SHP77 (cell line): ENCODE measurements around the gene C19orf67.
A peak's percentile ranks its signal among the peaks of the same experiment; 100 is the strongest.

Experiments used
- DNase-seq, 2 experiments: peaks; one replicate each; lab custom pipeline; 2025; lab: John Stamatoyannopoulos, UW

C19orf67 gene

DNA sequence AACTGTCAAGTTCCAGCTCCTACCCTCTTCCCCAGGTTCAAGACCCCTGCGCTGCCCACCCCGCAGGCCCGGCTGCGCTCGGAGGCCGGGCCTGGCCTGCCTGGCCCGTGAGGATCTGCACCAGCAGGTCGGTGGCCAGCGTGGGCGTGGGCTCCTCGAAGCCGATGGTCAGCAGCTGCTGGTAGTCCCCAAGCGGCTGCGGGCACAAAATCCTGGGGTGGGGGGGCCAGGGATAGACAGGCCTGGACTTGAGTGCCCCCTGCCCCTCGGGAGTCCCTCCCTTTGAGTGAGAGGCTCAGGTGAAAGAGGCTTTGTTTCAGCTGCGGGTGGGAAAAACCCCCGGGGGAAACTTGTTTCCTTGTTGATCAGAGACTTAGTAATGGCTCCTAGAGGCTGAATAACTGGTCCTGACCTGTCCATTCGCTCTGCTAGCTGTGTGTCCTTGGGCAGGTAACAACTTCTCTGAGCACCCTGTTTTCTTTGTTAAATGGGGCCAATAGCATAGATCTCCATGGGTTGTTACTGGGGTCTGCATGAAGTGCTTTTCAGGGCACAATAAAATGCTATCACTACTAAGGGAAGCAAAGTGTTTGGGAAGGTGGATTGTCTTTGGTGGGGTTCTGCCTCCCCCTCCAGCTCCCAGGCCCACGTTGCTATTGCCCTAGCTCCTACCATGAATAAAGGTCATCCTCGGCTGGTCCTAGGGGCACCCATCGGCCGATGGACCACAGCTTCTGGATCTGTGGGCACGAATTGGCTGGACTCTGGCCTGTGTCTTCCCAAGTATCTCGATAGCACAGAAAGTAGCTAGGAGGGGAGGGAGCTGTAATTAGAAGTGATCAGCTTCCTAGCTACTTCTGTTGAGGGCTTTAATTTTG lies 3.5 kb downstream of the C19orf67 start:
- DNase-seq, result no peak

DNA sequence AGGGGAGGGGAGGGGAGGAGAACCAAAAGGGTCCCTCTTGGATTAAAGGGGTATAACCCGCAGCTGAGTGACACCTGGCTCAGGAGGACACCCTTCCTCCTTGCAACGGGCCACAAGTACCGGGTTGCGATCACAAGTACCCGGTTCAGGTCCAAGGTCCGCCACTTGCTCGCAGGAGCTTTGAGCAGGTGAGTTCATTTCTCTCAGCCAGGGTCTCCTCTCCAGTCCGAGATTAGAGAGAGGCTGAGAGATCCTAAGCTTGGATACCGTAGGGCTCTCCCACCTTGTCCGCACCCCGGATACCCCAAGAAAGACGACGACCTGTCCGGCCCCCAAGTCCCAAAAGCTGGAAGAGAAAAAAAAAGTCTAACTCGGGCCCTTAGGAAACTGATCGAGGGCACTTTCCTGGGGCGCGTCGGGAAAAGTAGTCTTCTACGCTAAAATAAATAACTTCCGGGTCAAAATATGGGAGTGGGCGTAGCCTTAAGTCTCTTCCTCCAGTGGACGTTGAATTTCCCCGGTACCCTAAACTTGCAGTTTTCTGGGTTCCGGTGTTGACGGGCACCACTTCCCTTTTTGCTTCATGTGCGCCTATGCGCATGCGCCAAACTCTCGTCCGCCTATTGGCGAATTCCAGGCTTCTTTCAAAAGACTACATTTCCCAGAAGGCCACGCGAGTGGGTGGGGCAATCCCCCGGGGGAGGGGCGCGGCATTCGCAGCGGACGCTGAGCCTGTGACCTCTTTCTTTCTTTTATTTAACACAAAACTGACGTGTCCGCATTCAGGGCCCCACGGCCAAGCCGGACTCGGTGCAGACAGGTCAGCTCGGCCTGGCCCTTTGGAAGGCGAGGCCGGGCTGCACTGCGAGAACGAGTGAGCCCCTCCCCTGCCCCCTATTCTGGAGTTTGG lies 4.4 kb downstream of the C19orf67 start:
- peak; percentile 98 for DNase-seq

DNA sequence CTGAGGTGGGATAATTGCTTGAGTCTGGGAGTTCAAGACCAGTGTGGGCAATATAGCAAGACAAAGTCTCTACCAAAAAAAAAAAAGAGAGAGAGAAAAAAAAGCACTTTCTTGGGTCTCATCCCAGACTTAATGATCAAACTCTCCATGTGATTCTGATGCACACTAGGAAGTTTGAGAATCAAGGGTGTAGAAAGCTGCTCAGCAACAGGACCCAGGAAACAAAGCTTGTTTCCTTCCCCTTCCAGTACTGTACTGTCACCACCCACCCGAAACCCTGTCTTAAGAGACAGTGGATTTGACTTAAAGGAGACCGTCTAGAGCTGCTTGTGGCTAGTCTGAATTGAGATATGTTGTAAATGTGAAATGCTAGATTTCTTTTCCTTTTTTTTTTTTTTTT lies 7.2 kb downstream of the C19orf67 start:
- no peak for DNase-seq

DNA sequence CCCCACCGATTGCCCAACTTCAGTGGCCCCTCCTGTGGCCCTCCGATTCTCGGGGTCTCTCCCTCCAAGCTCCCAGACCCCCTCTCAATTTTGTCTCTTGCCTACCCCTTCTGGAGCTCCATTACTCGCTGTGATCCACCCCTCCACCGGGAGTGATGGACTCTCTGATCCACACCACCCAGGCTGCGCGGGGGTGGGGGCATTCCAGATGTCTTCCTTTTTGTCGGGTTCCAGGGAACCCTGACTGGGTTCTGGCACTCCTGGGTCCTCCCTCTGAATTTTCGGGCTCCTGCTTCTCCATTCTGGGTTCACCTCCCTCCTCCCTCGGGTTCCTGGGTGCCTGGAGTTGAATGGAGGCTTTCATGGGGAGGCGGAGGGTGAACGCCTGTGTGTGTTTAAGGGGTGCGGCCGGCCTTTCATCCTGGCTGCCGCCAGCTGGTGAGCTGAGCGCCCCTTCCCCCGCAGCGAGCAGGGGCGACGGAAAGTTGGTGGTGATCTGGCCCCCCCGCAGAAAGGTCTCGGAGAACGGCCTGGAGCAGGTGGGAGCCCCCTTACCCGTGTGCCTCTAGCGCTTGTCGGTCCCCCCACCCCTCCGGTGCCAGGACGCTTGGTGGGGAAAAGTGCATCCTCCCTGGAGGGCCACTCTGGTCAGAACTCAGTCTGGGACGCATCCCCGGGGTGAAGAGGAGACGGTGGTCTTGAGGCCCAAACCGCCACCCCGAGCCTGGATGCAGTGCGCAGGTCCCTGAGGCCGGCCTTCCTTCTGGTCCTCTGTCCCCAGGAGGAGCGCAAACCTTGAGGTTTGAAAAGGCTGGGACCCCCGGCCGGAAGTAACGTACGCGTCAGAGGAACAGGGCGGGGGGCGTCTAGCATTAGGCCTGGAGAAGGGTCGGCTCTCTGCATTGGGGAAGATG lies 11.4 kb downstream of the C19orf67 start:
- DNase-seq, result no peak

DNA sequence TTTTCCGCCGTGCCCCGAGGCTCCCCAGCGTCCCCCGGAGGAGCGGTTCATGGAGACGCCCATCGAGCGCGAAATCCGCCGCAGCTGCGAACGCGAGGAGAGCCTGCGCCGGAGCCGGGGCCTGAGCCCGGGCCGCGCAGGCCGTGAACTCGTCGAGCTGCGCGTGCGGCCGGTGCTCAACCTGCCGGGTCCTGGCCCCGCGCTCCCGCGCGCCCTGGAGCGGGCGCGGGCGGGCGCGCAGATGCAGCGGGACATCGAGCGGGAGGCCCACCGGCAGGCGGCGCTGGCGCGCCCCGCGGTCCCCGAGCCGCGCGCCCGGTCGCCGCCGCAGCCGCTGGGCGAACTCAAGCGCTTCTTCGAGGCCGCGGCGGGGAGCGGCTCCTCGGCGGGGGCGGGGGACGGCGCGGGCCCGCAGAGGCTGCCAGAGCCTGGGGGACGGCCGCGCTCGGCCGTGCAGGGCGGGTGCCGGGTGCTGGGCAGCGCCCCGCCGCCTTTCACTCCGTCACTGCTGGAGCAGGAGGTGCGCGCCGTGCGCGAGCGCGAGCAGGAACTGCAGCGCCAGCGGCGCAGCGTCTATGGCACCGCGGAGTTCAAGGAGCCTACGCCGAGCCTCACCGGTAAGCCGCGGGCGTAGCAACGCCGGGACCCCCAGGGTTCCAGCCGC lies 12.2 kb downstream of the C19orf67 start:
- peak; percentile 57 to 81 for DNase-seq

DNA sequence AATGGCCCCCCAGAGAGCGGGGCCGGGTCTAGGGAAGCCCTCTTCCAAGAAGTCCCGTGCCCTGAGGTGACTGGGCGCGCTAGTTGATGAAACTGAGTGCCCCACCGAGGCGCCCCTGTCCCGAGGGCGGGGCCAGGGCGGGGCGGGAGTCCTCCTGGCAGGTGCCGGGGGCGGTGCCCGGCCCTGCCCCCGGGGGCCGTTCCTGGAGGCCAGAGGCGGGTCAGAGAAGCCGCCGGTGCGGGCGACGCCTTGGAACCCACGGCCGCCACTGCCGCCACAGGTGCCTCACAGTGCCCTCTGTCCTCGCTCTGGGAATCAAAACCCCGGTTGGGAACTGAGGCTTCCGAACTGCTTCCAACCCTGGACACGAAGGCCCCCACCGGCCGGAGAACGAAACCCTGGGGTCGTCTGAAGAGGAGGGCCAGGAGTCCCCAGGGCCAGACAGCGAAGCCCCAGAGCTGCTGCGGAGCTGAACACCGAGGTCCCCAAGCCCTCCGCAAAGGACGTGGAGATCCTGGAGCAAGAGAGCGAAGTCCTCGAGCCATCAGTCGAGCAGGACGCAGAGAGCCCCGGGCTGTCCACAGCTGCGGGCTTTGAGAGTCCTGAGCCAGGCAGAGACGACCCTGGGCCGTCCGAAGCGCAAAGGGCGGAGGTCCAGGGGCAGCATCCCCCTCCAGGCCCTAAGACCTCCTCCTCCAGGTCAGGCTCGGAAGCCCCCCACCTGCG lies 12.9 kb downstream of the C19orf67 start, which contains the start of gene MISP3:
Gene MISP3, plus strand, starts transcription at position 252 of the 726 bp plus-strand sequence. CDS start 524 bp downstream, outside the sequence.
- DNase-seq, result peak; percentile 61 to 64

DNA sequence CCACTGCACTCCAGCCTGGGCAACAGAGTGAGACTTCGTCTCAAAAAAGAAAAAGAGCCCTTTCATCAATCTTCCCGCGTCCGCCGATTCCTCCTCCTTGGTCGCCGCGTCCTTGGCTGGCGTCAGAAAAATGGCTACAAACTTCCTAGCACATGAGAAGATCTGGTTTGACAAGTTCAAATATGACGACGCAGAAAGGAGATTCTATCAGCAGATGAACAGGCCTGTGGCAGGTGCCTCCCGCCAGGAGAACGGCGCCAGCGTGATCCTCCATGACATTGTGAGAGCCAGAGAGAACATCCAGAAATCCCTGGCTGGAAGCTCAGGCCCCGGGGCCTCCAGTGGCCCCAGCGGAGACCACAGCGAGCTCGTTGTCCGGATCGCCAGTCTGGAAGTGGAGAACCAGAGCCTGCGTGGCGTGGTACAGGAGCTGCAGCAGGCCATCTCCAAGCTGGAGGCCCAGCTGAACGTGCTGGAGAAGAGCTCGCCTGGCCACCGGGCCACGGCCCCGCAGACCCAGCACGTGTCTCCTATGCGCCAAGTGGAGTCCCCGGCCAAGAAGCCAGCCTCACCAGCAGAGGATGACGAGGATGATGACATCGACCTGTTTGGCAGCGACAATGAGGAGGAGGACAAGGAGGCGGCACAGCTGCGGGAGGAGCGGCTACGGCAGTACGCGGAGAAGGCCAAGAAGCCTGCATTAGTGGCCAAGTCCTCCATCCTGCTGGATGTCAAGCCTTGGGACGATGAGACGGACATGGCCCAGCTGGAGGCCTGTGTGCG lies 15.1 kb downstream of the C19orf67 start:
- no peak for DNase-seq

DNA sequence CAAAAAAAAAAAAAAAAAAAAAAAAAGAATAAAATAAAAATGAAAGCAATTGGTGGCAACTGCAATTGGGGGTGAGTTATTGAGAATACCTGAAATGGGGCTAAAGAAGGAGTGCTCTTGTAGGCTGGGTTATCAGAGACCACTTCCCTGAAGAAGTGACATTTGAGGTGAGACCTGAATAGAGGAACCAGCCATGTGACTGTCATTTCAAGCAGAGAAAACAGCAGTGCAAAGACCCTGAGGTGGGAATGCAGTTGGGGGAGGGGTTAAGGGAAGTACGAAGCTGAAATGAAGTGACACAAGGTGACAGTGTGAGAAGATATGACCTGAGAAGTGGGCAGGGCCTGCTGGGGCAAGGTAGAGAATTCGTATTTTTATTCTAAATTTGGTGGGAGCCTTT lies 19.4 kb downstream of the C19orf67 start:
- no peak for DNase-seq

DNA sequence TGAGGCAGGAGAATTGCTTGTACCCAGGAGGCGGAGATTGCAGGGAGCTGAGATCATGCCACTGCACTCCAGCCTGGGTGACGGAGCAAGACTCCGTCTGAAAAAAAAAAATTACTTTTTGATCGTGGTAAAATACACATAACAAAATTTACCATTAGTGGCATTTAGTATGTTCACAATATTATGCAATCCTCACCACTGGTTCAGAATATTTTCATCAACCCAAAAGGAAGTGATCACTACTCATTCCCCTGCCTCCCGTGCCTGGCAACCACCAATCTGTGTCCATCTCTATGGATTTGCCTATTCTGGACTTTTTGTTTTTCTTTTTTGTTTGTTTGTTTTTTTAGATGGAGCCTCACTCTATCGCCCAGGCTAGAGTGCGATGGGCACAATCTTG lies 22.5 kb downstream of the C19orf67 start:
- DNase-seq, result no peak

DNA sequence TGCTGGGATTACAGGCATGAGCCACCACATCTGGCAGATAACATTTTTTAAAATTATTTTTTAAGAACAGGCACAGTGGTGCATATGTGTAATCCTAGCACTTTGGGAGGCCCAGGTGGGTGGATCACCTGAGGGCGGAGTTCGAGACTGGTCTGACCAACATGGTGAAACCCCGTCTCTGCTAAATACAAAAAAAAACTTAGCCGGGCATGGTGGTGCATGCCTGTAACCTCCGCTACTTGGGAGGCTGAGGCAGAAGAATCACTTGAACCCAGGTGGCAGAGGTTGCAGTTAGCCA lies 23.1 kb downstream of the C19orf67 start:
- DNase-seq, result no peak

DNA sequence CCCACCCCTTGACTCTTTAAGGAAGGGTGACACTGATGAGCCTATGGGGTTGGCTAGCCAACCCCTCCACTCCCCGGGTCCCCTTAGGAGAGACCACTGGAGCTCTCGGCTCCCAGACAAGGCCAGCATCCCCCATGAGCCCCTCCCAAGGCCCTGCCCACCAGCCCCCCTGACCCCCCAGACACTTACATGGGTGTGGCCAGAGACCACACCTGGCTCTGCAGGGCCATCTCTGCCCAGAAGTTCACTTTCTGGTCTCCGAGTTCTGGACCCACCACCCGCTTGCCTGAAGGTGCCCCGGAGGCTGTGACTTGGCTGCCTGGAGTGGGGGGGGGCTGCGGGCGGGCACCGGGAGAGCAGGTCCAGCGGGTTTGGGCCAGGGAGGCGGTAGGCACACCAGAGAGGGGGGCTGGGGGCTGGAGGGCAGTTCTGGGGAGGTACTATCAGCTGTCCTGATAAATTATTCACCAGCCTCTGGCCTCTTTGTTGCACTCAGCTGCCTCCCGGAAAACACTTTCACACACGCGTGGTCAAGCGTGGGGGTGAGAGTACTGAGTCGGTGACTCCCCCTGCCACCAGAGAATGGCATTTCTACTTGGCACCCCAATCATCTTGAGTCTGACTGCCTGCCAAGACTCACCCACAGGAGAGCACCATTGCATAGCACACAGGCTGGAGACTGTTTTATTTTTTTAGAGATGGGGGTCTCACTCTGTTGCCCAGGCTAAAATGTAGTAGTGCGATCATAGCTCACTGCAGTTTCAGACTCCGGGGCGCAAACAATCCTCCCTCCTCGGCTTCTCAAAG lies 23.6 kb downstream of the C19orf67 start, which contains the start of gene PALM3:
Gene PALM3, minus strand, starts transcription at position 326 of the 807 bp plus-strand sequence. Its CDS starts 96 bp downstream, at position 230.
- no peak for DNase-seq

DNA sequence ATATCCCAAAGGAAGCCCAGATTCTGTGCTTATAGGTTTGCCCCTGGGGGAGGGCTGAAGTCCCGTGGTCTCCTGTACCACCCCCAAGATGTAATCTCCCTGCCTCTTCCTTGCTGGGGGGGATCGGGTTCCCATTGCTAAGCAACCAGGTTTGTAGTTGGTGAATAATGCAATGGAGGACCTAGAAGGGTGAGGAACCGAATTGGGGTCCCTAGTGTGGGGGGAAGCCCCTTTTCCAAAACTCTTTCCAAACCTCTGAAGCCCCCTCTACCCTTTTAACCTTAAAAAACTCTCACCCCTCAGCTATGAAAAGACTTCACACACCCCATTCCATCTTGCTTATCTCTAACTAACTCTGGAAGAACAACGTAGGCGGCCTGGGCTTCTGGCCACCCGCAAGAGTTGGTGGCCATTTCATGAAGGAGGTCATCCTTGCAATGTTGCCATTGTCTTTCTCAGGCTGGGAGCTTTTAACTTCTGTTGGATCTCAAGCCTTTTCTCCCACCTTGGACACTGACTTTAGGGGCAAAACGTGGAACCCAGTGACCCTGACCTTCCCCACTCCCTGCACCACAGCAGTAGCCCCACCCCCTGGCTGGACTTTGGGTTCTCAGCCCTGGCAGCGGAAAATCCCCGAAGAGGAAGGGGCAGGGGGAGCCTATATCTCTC lies 24.4 kb downstream of the C19orf67 start:
- DNase-seq, result no peak

DNA sequence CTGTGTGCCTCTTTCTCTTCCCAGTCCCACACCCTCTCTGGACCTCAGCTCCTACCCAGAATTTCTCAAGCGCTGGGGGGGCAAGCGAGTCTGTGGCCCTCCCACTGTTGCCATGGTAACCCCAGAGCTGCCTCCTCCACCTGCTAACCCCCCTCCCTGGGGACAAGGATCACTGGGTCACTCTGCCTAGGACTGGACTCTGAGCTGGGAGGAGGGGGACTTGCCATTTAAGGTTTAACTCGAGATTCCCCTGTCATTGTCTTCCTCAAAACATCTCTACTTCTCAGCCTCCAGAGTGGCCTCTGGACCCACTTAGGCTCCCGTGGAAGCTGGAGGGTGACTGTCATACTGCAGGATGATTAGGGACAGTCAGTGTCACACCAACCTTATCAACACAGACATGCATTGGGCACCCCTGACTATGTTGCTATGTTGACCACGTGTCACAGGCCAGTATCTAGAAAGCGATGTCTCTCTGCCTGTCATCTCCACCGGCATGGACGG lies 25.9 kb downstream of the C19orf67 start:
- no peak for DNase-seq

DNA sequence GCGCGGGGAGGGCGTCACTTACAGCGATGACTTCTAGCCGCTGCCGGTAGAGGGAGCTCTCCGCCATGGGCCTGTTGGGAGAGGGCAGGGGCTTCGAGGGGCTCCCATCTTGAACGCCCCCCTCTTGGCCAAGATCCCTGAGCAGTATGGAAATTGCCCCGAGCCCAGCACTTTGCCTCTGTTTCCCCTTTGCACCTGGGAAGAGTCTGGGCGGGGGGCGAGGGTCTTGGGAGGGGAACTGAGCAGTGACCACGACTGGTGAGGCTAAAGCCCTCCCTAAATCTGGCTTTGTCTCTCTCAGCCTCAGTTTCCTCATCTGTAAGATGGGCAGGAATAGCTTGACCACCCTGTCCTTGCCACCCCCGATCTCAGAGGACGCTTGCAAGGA lies 26.5 kb downstream of the C19orf67 start:
- no peak for DNase-seq

DNA sequence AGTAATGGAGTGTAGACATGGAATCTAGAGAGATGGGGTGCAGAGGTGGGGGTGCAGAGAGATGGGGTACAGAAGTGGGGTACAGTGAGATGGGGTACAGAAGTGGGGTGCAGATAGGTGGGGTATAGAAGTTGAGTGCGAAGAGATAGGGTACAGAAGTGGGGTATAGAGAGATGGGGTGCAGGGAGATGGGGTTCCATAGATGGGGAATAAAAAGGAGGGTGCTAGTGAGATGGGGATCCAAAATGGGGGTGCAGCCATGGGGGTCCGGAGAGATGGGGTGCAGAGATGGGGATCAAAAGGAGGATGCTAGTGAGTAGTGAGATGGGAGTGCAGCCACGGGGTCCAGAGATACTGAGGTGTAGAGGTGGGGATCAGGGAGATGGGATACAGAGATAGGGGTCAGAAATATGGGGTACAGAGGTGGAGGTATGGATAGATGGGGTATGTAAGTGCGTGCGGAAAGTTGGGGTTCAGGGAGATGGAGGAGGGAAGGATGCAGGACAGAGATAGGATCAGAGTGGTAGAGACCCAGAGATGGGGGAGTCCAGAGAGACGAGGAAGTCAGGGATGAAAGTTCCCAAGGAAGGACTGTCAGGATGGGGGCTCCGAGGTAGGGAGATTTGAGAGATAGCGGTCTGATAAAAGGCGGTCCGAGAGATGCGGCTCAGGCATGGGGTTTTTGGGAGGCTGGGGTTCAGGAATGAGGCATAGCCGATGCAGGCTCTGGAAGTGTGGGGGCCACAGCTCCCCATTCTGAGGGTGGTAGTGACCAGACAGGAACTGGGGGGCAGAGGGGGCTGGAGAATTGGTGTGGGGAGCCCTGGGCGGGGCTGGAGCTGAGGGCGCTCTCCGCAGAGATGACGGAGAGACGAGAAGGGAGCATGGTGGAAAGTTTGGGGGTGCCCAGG lies 27.1 kb downstream of the C19orf67 start:
- no peak for DNase-seq

DNA sequence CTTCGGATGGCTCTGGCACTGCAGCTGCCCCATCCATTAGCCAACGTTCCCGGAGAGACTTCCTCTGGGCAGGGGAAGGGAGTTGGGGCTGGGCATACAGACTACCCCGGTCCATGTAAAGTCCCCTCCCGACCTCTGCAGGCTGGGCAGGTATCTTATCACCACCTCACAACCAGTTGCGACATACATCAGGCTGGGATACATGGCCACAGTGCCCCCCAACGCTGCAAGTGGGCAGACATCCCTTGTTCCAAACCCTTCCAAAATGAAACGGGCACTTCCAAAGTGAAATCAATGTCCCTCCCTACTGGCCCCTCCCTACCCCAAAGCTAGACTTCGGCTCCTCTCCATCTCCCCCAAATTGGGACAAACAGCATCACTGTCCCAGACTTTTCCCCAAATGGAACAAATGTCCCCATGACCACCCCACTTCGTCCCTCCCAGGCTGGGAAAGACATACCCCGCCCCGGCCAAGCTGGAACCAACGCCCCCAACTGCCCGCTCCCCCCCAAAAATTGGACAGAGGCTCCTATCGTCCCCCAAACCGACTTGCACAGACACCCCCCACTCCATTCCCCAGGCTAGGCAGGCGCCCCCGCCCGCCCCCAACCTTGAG lies 28.7 kb downstream of the C19orf67 start:
- DNase-seq, result no peak
